ENCODE results near the gene NCK2. TPM values are rescaled to one million over a fixed set of nuclear protein-coding genes. Genes with fewer than 3 reads are reported as not detected.

The NCK2 gene
- total RNA-seq, 2 donors from 2014 or later: 36.6 to 42.8 TPM

DNA sequence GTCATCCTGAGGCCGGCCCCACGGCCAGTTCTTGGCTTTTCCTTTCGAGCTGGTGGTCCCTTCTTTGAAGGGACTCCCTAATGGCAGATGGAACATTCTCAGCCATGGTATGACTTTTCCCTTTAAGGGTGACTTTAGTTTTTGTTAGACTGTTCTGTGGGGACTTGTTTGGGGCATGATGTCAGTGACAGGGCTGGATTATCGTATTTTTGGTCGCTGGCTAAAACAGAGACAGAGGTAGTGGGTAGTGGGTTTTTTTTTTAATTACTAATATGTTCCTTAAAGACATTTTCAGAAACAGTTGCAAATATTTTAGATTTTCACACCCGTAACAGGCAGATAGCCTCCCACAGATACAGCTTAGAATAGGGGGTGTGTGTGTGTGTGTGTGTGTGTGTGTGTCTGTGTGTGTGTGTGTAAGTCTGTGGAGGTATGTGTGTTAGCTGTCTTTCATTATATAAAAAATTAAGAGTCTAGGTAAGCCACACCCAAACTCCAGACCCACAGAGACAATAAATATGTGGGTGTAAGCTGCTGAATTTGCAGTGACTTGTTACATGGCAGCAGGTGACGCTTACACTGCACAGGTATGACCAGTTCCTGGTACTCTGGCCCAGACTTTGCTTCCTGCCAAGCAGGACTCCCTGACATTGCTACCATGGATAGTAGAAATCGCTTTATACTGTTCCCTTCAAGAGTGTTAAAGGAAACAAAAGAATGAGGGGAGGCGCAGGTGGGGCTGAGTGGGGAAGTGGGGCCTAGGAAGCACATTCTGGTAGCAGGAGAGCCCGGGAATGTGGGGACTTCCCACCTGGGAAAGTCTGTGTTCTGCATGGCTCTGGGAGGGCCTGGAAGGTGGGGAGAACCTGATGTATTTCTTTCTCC is 20.9 kb downstream of the NCK2 start:
- DNase-seq (no peak), ATAC-seq (peak; percentile 54)
- no peaks in the 10 kb centered on the region for H3K36me3 ChIP-seq (replicated peaks in 1 of 2; ENCODE audit: insufficient read depth in 1 of 2, low read depth in 2 of 2)
- H3K4me1 ChIP-seq: peaks cover 38% of the 10 kb centered on the region
- intact Hi-C loops (cut with DNase I): no loop called here
- WGBS, 2 donors: 83 to 84% methylated on average over 10 of the region's 10 CpGs
- no peak overlapping the region for H3K4me3 ChIP-seq
- no peaks in the 10 kb centered on the region for H3K27me3 ChIP-seq
- no peak for TF ChIP-seq POLR2A (IDR thresholded peaks at IDR 0.05)
- TF ChIP-seq, protein P1, sequence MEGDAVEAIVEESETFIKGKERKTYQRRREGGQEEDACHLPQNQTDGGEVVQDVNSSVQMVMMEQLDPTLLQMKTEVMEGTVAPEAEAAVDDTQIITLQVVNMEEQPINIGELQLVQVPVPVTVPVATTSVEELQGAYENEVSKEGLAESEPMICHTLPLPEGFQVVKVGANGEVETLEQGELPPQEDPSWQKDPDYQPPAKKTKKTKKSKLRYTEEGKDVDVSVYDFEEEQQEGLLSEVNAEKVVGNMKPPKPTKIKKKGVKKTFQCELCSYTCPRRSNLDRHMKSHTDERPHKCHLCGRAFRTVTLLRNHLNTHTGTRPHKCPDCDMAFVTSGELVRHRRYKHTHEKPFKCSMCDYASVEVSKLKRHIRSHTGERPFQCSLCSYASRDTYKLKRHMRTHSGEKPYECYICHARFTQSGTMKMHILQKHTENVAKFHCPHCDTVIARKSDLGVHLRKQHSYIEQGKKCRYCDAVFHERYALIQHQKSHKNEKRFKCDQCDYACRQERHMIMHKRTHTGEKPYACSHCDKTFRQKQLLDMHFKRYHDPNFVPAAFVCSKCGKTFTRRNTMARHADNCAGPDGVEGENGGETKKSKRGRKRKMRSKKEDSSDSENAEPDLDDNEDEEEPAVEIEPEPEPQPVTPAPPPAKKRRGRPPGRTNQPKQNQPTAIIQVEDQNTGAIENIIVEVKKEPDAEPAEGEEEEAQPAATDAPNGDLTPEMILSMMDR (IDR thresholded peaks at IDR 0.05): no peak
- no peaks in the 10 kb centered on the region for H3K9me3 ChIP-seq
- peak overlapping the region in 3 of 4 donors; percentile 49 to 68 (median 50) for H3K27ac ChIP-seq

DNA sequence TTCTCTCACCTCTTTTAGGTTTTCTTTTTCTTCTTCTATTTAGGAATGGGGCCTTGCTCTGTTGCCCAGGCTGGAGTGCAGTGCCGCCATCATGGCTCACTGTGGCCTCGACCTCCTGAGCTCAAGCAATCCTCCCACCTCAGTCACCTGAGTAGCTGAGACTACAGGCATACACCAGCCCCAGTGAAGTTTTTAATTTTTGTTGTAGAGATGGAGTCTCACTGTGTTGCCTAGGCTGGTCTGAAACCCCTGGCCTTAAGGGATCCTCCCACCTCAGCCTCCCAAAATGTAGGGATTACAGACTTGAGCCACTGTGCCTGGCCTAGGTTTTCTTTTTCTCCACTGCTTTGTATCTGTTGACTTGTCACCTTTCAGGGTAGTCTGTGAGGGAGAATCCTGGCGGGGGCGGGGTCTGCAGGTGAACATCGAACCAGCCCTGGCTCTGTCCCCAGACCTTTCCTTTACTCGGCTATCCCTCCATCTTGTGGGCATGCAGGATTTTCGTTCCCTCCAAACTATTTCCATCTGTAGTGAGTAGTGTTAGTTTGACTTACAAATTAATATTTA is 21.7 kb downstream of the NCK2 start:
- Histone ChIP-seq H3K27me3 (no peaks in the 10 kb centered on the region), H3K4me3 (no peak overlapping the region), H3K4me1 (peaks cover 33% of the 10 kb centered on the region), H3K27ac (peak overlapping the region in 3 of 4 donors; percentile 49 to 68 (median 50)), H3K36me3 (replicated peaks in 1 of 2; ENCODE audit: insufficient read depth in 1 of 2, low read depth in 2 of 2) (no peaks in the 10 kb centered on the region), H3K9me3 (no peaks in the 10 kb centered on the region)
- intact Hi-C loops (cut with DNase I): no loop called here
- TF ChIP-seq POLR2A (IDR thresholded peaks at IDR 0.05): no peak
- TF ChIP-seq, protein P1 (IDR thresholded peaks at IDR 0.05): no peak
- 79 to 83% methylated on average over 7 of the region's 7 CpGs for WGBS, 2 donors
- DNase-seq (no peak), ATAC-seq (no peak)

DNA sequence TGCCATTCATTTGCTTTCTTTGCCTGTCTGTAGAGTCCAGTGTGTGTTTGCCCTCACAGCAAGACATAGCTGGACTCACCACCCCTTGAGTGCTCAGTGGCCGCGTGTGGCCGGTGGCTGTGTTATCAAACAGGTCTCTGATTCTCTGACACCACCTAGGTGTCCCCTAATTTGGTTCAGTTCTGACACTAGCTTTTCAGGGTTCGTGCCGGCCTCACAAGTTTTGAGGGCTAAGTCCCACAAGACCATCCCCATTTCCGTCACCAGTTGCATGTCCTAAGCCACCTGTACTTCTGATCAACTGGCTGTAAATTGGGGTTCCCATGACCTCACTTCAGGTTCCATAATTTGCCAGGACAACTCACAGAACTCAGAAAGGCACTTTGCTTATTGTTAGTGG is 23.5 kb downstream of the NCK2 start:
- Histone ChIP-seq H3K27ac (no peak overlapping the region), H3K4me3 (no peak overlapping the region), H3K4me1 (peaks cover 28% of the 10 kb centered on the region), H3K36me3 (replicated peaks in 1 of 2; ENCODE audit: insufficient read depth in 1 of 2, low read depth in 2 of 2) (no peaks in the 10 kb centered on the region), H3K9me3 (no peaks in the 10 kb centered on the region), H3K27me3 (no peaks in the 10 kb centered on the region)
- intact Hi-C loops (cut with DNase I): no loop called here
- WGBS, 2 donors: 75 to 98% methylated on average over 6 of the region's 6 CpGs
- DNase-seq (no peak), ATAC-seq (no peak)
- TF ChIP-seq, protein P1 (IDR thresholded peaks at IDR 0.05): no peak
- no peak for TF ChIP-seq POLR2A (IDR thresholded peaks at IDR 0.05)

DNA sequence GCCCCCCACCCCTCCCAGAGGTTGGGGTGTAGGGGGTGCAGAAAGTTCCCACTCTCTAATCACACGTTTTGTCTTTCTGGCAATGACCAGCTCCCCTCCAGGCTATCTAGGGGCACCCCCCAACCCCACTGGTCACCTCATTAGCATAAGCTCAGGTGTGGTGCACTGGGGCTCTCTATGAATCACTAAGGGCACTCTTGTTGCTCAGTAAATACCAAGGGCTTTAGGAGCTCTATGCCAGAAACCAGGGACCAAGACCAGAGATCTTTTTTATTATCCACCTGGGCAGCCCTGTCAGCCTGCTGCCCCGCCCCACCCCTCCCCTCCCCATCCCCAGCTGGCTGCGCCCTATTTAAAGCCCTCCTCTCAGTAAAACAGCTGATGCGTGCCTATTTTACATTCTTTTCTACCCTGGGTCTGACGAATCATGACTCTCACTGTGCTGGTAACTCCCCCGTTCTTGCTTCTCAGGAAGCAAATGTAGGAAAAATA is 24.3 kb downstream of the NCK2 start:
- no peaks in the 10 kb centered on the region for H3K36me3 ChIP-seq (replicated peaks in 1 of 2; ENCODE audit: insufficient read depth in 1 of 2, low read depth in 2 of 2)
- intact Hi-C loops (cut with DNase I): no loop called here
- TF ChIP-seq, protein P1 (IDR thresholded peaks at IDR 0.05): no peak
- no peak for TF ChIP-seq POLR2A (IDR thresholded peaks at IDR 0.05)
- DNase-seq: no peak
- no peaks in the 10 kb centered on the region for H3K27me3 ChIP-seq
- no peak for ATAC-seq
- no peak overlapping the region for H3K4me3 ChIP-seq
- no peaks in the 10 kb centered on the region for H3K9me3 ChIP-seq
- WGBS, 2 donors: 72 to 75% methylated on average over 4 to 6 of the region's 6 CpGs
- peaks cover 34% of the 10 kb centered on the region for H3K4me1 ChIP-seq
- no peak overlapping the region for H3K27ac ChIP-seq

All from body of pancreas (tissue), 4 donors.